IMR-90 (cell line): ENCODE data around the gene ISM1. TPM values are rescaled to one million over a fixed set of nuclear protein-coding genes. Genes with fewer than 3 reads are reported as not detected.

Experiments used
- ATAC-seq: fragments of 200-7000 bp; cut with Tn5 transposase; 2 replicates; pipeline ENCODE4 v1.9.1; 2020; ENCODE audit warnings: low read depth, mild to moderate bottlenecking, moderate library complexity
- BruUV-seq: library from RNA; stranded (reverse); fragments of 400-500 nt; replicated peaks from 2 replicates; lab custom pipeline; 2021; lab: Mats Ljungman, UMichigan
- CTCF ChIA-PET: fragments of 300-600 bp; formaldehyde crosslinking; extraction: SDS; loops from one replicate; lab custom pipeline; 2021; ENCODE audit warnings: antibody characterized with exemption; lab: Yijun Ruan, JAX
- POLR2A ChIA-PET: fragments of 300-600 bp; sonication (Branson Sonifier 250); formaldehyde crosslinking; loops from one replicate; lab custom pipeline; 2022; ENCODE audit warnings: antibody characterized with exemption; ENCODE audit not compliant: unreplicated experiment; lab: Charles Lee
- DNase-seq: peaks from one replicate; pipeline ENCODE4 v3.0.0; 2013
- H2AFZ ChIP-seq: replicated peaks from 2 replicates; pipeline ENCODE3; 2013; ENCODE audit warnings: low read length, mild to moderate bottlenecking; ENCODE audit not compliant: poor library complexity
- H2AK5ac ChIP-seq: 2 replicates; pipeline ENCODE4 v1.6.1; 2013; ENCODE audit warnings: low read depth, low read length, inconsistent platforms
- H2AK9ac ChIP-seq: replicated peaks from 2 replicates; pipeline ENCODE3; 2013; ENCODE audit warnings: mild to moderate bottlenecking, low read depth, low read length, moderate library complexity; ENCODE audit not compliant: poor library complexity
- H2BK120ac ChIP-seq: 2 replicates; pipeline ENCODE4 v1.6.1; 2013; ENCODE audit warnings: low read depth, low read length, inconsistent platforms
- H2BK15ac ChIP-seq: 3 replicates; pipeline ENCODE4 v1.6.1; 2013; ENCODE audit warnings: low read depth, low read length, inconsistent platforms
- H2BK20ac ChIP-seq: 2 replicates; pipeline ENCODE4 v1.6.1; 2013; ENCODE audit warnings: low read depth, mild to moderate bottlenecking, inconsistent platforms, low read length, moderate library complexity
- H2BK5ac ChIP-seq: 2 replicates; pipeline ENCODE4 v1.6.1; 2013; ENCODE audit warnings: mild to moderate bottlenecking, low read depth, low read length, inconsistent platforms; ENCODE audit not compliant: poor library complexity, severe bottlenecking
- H3K14ac ChIP-seq: replicated peaks from 2 replicates; pipeline ENCODE4 v1.6.1; 2013; ENCODE audit warnings: low read depth, low read length, inconsistent platforms
- H3K18ac ChIP-seq: 2 replicates; pipeline ENCODE4 v1.6.1; 2013; ENCODE audit warnings: low read depth, low read length, control low read depth
- H3K23ac ChIP-seq: 2 replicates; pipeline ENCODE4 v1.6.1; 2013; ENCODE audit warnings: low read depth, low read length, inconsistent platforms
- H3K27ac ChIP-seq: 2 replicates; pipeline ENCODE4 v1.5.1; 2013; ENCODE audit warnings: mild to moderate bottlenecking, control low read depth, low read length; ENCODE audit not compliant: insufficient read depth
- H3K27me3 ChIP-seq: 2 replicates; pipeline ENCODE4 v1.6.1; 2013; ENCODE audit warnings: low read length; ENCODE audit not compliant: control insufficient read depth, insufficient read depth
- H3K36me3 ChIP-seq: 2 replicates; pipeline ENCODE4 v1.6.1; 2013; ENCODE audit warnings: low read length, mixed read lengths; ENCODE audit not compliant: control insufficient read depth, insufficient read depth
- H3K4ac ChIP-seq: 2 replicates; pipeline ENCODE4 v1.6.1; 2013; ENCODE audit warnings: low read depth, low read length, inconsistent platforms
- H3K4me1 ChIP-seq: 2 replicates; pipeline ENCODE4 v1.6.1; 2013; ENCODE audit warnings: low read length, mixed read lengths; ENCODE audit not compliant: control insufficient read depth, insufficient read depth
- H3K4me2 ChIP-seq: 2 replicates; pipeline ENCODE4 v1.6.1; 2013; ENCODE audit warnings: low read depth, mild to moderate bottlenecking, control low read depth, low read length, moderate library complexity
- H3K4me3 ChIP-seq: 2 replicates; pipeline ENCODE4 v1.5.1; 2013; ENCODE audit warnings: low read depth, mild to moderate bottlenecking, control low read depth, low read length, moderate library complexity; ENCODE audit not compliant: insufficient read depth
- H3K56ac ChIP-seq: 2 replicates; pipeline ENCODE4 v1.6.1; 2013; ENCODE audit warnings: low read length, inconsistent platforms; ENCODE audit not compliant: insufficient read depth; ENCODE audit errors: extremely low read depth
- H3K79me1 ChIP-seq, 2 experiments: 2 replicates each; pipeline ENCODE4 v1.6.1; 2013; ENCODE audit warnings: low read length in 2 of 2, inconsistent platforms in 1 of 2, low read depth in 1 of 2
- H3K9ac ChIP-seq: 2 replicates; pipeline ENCODE4 v1.6.1; 2013; ENCODE audit warnings: low read depth, low read length, control low read depth
- H3K9me1 ChIP-seq: 2 replicates; pipeline ENCODE4 v1.6.1; 2013; ENCODE audit warnings: low read length, inconsistent platforms; ENCODE audit not compliant: insufficient read depth
- H3K9me3 ChIP-seq: 2 replicates; pipeline ENCODE4 v1.6.1; 2013; ENCODE audit warnings: low read length; ENCODE audit not compliant: control insufficient read depth, insufficient read depth
- H4K20me1 ChIP-seq: 2 replicates; pipeline ENCODE4 v1.6.1; 2013; ENCODE audit warnings: low read length, inconsistent platforms; ENCODE audit not compliant: insufficient read depth
- H4K5ac ChIP-seq: 2 replicates; pipeline ENCODE4 v1.6.1; 2013; ENCODE audit warnings: mild to moderate bottlenecking, low read depth, low read length, control low read depth
- H4K8ac ChIP-seq, 2 experiments: 2 replicates each; pipeline ENCODE4 v1.6.1; 2013; ENCODE audit warnings: low read depth in 2 of 2, low read length in 2 of 2, control low read depth in 1 of 2, inconsistent platforms in 1 of 2
- H4K91ac ChIP-seq: 2 replicates; pipeline ENCODE4 v1.6.1; 2013; ENCODE audit warnings: low read depth, low read length, inconsistent platforms; ENCODE audit not compliant: insufficient read depth
- BHLHE40 ChIP-seq: fragments of 150-350 bp; IDR thresholded peaks from 2 replicates; pipeline ENCODE4 v1.6.1; 2016; ENCODE audit warnings: mild to moderate bottlenecking, low read depth, low read length
- CEBPB ChIP-seq: IDR thresholded peaks from 2 replicates; pipeline ENCODE4 v1.6.1; 2012; ENCODE audit warnings: low read depth, low read length, improper control_type of control experiment
- CHD1 ChIP-seq: IDR thresholded peaks from 2 replicates; pipeline ENCODE4 v1.6.1; 2012; ENCODE audit warnings: low read depth, low read length, improper control_type of control experiment
- FOS ChIP-seq: fragments of 150-350 bp; IDR thresholded peaks from 2 replicates; pipeline ENCODE4 v1.6.1; 2016; ENCODE audit warnings: low read depth, low read length
- MAFK ChIP-seq: IDR thresholded peaks from 2 replicates; pipeline ENCODE4 v1.6.1; 2012; ENCODE audit warnings: low read depth, low read length, improper control_type of control experiment
- MAZ ChIP-seq: IDR thresholded peaks from 2 replicates; pipeline ENCODE4 v1.6.1; 2012; ENCODE audit warnings: low read depth, mild to moderate bottlenecking, low read length, improper control_type of control experiment, moderate library complexity, borderline replicate concordance
- NFE2L2 ChIP-seq: fragments of 150-350 bp; IDR thresholded peaks from 2 replicates; pipeline ENCODE4 v1.6.1; 2016; ENCODE audit warnings: low read depth, mild to moderate bottlenecking, low read length
- POLR2A ChIP-seq: IDR thresholded peaks from 2 replicates; pipeline ENCODE4 v1.6.1; 2012; ENCODE audit warnings: mild to moderate bottlenecking, low read depth, low read length
- RAD21 ChIP-seq: IDR thresholded peaks from 2 replicates; pipeline ENCODE4 v1.6.1; 2012; ENCODE audit warnings: low read length, improper control_type of control experiment
- RCOR1 ChIP-seq: IDR thresholded peaks from 2 replicates; pipeline ENCODE4 v1.6.1; 2012; ENCODE audit warnings: mild to moderate bottlenecking, low read length, improper control_type of control experiment; ENCODE audit not compliant: insufficient replicate concordance
- RFX5 ChIP-seq: IDR thresholded peaks from 2 replicates; pipeline ENCODE4 v1.8.0; 2012; ENCODE audit warnings: low read depth, mild to moderate bottlenecking, low read length, moderate library complexity
- SMC3 ChIP-seq: fragments of 150-350 bp; IDR thresholded peaks from 2 replicates; pipeline ENCODE4 v1.6.1; 2016; ENCODE audit warnings: low read depth, mild to moderate bottlenecking, antibody characterized with exemption, low read length, moderate library complexity
- USF2 ChIP-seq: fragments of 150-350 bp; IDR thresholded peaks from 2 replicates; pipeline ENCODE4 v1.6.1; 2017; ENCODE audit warnings: mild to moderate bottlenecking, antibody characterized with exemption, low read length, low read depth
- WGBS, 2 experiments: methylation state at CpG; one replicate each; pipeline versions ENCODE4 v1.1.5 to v1.1.7; 2013; ENCODE audit warnings: missing lambda C conversion rate in 2 of 2; ENCODE audit not compliant: insufficient read length in 1 of 2; ENCODE audit errors: extremely low coverage in 2 of 2; 5-methylcytosine and 5-hydroxymethylcytosine counted together
- dilution Hi-C: fragments of 300-500 bp; cut with HindIII; formaldehyde crosslinking; loops from one replicate; pipeline ENCODE4 v1.14.3; 2018; ENCODE audit warnings: low sequenced_read_pairs; ENCODE audit not compliant: unreplicated experiment
- in situ Hi-C: fragments of 300-500 bp; cut with MboI; formaldehyde crosslinking; loops from 3 replicates; pipeline ENCODE4 v1.14.3; 2019; ENCODE audit warnings: low sequenced_read_pairs, inconsistent platforms, mixed read lengths
- intact Hi-C: fragments of 100-400 bp; cut with micrococcal nuclease; formaldehyde crosslinking; loops from 2 replicates; pipeline ENCODE4 v1.10.0; 2022
- polyA plus RNA-seq, 3 experiments: library from polyadenylated mRNA; depleted of rRNA; stranded (reverse); fragments of >200 nt; gene quantifications; 2 replicates each; pipeline ENCODE4 v1.2.3, GENCODE V29; 2012; ENCODE audit warnings: low replicate concordance in 1 of 3
- total RNA-seq: library from RNA; depleted of rRNA; stranded (reverse); fragments of >200 nt; gene quantifications from 2 replicates; pipeline ENCODE4 v1.2.3, GENCODE V29; 2012
- TF ChIP-seq, protein P1 (sequence below): conservative IDR thresholded peaks from 2 replicates; pipeline ENCODE4 v1.5.1; 2012; ENCODE audit warnings: mild to moderate bottlenecking, low read depth, low read length, improper control_type of control experiment
- TF ChIP-seq, protein P2 (sequence below): fragments of 150-350 bp; IDR thresholded peaks from 2 replicates; pipeline ENCODE4 v1.6.1; 2016; ENCODE audit warnings: low read depth, mild to moderate bottlenecking, low read length, moderate library complexity, borderline replicate concordance

Gene ISM1
- total and polyA plus RNA-seq, 2 of the 4 experiments (the other 2 are of a cell fraction): not detected

- H3K27ac ChIP-seq: no peak overlapping the region
- H4K5ac ChIP-seq: no peak overlapping the region
- no peak overlapping the region for H3K18ac ChIP-seq
- no peak for TF ChIP-seq BHLHE40
- no peak for TF ChIP-seq RAD21
- TF ChIP-seq SMC3: no peak
- TF ChIP-seq MAZ: no peak
- TF ChIP-seq RFX5: no peak
- no peak for TF ChIP-seq RCOR1
- TF ChIP-seq CHD1: no peak
- TF ChIP-seq, protein P1, sequence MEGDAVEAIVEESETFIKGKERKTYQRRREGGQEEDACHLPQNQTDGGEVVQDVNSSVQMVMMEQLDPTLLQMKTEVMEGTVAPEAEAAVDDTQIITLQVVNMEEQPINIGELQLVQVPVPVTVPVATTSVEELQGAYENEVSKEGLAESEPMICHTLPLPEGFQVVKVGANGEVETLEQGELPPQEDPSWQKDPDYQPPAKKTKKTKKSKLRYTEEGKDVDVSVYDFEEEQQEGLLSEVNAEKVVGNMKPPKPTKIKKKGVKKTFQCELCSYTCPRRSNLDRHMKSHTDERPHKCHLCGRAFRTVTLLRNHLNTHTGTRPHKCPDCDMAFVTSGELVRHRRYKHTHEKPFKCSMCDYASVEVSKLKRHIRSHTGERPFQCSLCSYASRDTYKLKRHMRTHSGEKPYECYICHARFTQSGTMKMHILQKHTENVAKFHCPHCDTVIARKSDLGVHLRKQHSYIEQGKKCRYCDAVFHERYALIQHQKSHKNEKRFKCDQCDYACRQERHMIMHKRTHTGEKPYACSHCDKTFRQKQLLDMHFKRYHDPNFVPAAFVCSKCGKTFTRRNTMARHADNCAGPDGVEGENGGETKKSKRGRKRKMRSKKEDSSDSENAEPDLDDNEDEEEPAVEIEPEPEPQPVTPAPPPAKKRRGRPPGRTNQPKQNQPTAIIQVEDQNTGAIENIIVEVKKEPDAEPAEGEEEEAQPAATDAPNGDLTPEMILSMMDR: no peak
- TF ChIP-seq CEBPB: no peak
- no peak for TF ChIP-seq NFE2L2
- TF ChIP-seq FOS: no peak
- TF ChIP-seq POLR2A: no peak
- TF ChIP-seq USF2: no peak
- TF ChIP-seq, protein P2, sequence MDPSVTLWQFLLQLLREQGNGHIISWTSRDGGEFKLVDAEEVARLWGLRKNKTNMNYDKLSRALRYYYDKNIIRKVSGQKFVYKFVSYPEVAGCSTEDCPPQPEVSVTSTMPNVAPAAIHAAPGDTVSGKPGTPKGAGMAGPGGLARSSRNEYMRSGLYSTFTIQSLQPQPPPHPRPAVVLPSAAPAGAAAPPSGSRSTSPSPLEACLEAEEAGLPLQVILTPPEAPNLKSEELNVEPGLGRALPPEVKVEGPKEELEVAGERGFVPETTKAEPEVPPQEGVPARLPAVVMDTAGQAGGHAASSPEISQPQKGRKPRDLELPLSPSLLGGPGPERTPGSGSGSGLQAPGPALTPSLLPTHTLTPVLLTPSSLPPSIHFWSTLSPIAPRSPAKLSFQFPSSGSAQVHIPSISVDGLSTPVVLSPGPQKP: no peak
- TF ChIP-seq MAFK: no peak
- H3K9me3 ChIP-seq: no peaks in the 10 kb centered on the region
- H3K14ac ChIP-seq: no peak overlapping the region
- no peak overlapping the region for H3K23ac ChIP-seq
- no peak overlapping the region for H2AK5ac ChIP-seq
- ChIA-PET CTCF (interaction anchor here (0.5 to 0.7 kb wide), 2 partner anchors 17 to 1126 kb away, joined by 3 read pairs; no protein-coding TSS in a partner anchor), POLR2A (no interaction called here)
- no peak overlapping the region for H2BK20ac ChIP-seq
- no peak overlapping the region for H3K4me2 ChIP-seq
- H2BK5ac ChIP-seq: no peak overlapping the region
- no peak overlapping the region for H3K56ac ChIP-seq
- H3K4ac ChIP-seq: no peak overlapping the region
- H3K9ac ChIP-seq: no peak overlapping the region
- no peaks in the 10 kb centered on the region for H3K4me1 ChIP-seq
- no peak overlapping the region for H4K91ac ChIP-seq
- intact Hi-C loops: no loop called here
- H2BK120ac ChIP-seq: no peak overlapping the region
- BruUV-seq: no TSS peak
- no peaks in the 10 kb centered on the region for H4K20me1 ChIP-seq
- no peak overlapping the region for H2AK9ac ChIP-seq
- H2AFZ ChIP-seq: no peak overlapping the region
- WGBS, 2 experiments: 33% methylated on average over 1 of the region's 9 CpGs; no CpG with 5 or more reads in 1 of the 2 experiments
- H4K8ac ChIP-seq: no peak overlapping the region
- H3K79me1 ChIP-seq: no peaks in the 10 kb centered on the region
- no peak for ATAC-seq
- no peak overlapping the region for H3K4me3 ChIP-seq
- no peaks in the 10 kb centered on the region; the same call in 1 of the 2 replicates for H3K27me3 ChIP-seq
- DNase-seq: no peak
- in situ Hi-C loops: no loop called here
- H3K36me3 ChIP-seq: no peaks in the 10 kb centered on the region
- no peak overlapping the region for H2BK15ac ChIP-seq
- dilution Hi-C loops: no loop called here
- H3K9me1 ChIP-seq: no peaks in the 10 kb centered on the region
Measured at GRCh38 chr20:13277663-13278295, 56.7 kb downstream of the ISM1 start.
